Glutamatergic neuron (in vitro differentiated cells): Measurements from ENCODE around the gene MACROD2. TPM values are rescaled to one million over a fixed set of nuclear protein-coding genes. Genes with fewer than 3 reads are reported as not detected.
A peak's percentile ranks its signal among the peaks of the same experiment; 100 is the strongest.

Experiments used
- DNase-seq: peaks from one replicate; pipeline ENCODE4 v3.0.0; 2022
- H3K27ac Mint-ChIP-seq: one replicate; pipeline ENCODE4 v1.8.0; 2020; ENCODE audit warnings: mild to moderate bottlenecking, mixed read lengths, inconsistent platforms; ENCODE audit not compliant: unreplicated experiment
- H3K27me3 Mint-ChIP-seq: one replicate; pipeline ENCODE4 v1.8.0; 2020; ENCODE audit warnings: mild to moderate bottlenecking, moderate library complexity, mixed read lengths, inconsistent platforms; ENCODE audit not compliant: unreplicated experiment
- H3K36me3 Mint-ChIP-seq: one replicate; pipeline ENCODE4 v1.8.0; 2020; ENCODE audit warnings: mild to moderate bottlenecking, mixed read lengths, inconsistent platforms; ENCODE audit not compliant: unreplicated experiment
- H3K4me1 Mint-ChIP-seq: one replicate; pipeline ENCODE4 v1.8.0; 2020; ENCODE audit warnings: mild to moderate bottlenecking, low read depth, mixed read lengths, inconsistent platforms; ENCODE audit not compliant: unreplicated experiment
- H3K4me3 Mint-ChIP-seq: one replicate; pipeline ENCODE4 v1.8.0; 2020; ENCODE audit warnings: mild to moderate bottlenecking, mixed read lengths, inconsistent platforms; ENCODE audit not compliant: unreplicated experiment
- H3K9me3 Mint-ChIP-seq: one replicate; pipeline ENCODE4 v1.8.0; 2020; ENCODE audit warnings: mild to moderate bottlenecking, moderate library complexity, mixed read lengths, inconsistent platforms; ENCODE audit not compliant: unreplicated experiment
- total RNA-seq: library from RNA; stranded (reverse); fragmentation: NEBNext Ultra II Directional; extraction: Animal tissue kit (Norgen Biotek cat#: 25700); gene quantifications from one replicate; pipeline ENCODE4 v1.2.1, GENCODE V29; 2021; ENCODE audit not compliant: unreplicated experiment
- TF ChIP-seq, protein P1 (sequence below): fragments of 200-600 bp; sonication (generic); IDR thresholded peaks from one replicate; pipeline ENCODE4 v1.5.0; 2021; ENCODE audit not compliant: partially characterized antibody, unreplicated experiment

The MACROD2 gene
- total RNA-seq, 1 donor from 2014 or later = 8.7 TPM

DNA sequence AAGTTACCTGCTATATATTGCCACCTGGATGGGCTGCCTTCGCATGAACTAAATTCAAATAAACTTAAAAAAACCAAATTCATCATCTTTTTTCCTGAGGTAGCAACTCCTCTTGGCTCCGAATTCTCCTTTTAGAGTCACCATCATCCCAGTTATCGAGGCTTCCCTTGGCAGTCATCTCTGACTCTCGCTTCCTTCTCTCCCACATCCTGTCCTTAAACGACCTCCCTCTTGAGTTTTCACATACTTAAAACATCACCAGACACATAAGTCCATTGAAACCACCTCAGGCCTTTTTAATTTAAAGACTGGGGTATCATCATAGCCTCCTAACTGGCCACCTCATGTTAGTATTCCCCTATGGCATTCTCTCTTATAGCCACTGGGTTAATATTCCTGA, 638.2 kb downstream of the MACROD2 start:
- TF ChIP-seq, protein P1, sequence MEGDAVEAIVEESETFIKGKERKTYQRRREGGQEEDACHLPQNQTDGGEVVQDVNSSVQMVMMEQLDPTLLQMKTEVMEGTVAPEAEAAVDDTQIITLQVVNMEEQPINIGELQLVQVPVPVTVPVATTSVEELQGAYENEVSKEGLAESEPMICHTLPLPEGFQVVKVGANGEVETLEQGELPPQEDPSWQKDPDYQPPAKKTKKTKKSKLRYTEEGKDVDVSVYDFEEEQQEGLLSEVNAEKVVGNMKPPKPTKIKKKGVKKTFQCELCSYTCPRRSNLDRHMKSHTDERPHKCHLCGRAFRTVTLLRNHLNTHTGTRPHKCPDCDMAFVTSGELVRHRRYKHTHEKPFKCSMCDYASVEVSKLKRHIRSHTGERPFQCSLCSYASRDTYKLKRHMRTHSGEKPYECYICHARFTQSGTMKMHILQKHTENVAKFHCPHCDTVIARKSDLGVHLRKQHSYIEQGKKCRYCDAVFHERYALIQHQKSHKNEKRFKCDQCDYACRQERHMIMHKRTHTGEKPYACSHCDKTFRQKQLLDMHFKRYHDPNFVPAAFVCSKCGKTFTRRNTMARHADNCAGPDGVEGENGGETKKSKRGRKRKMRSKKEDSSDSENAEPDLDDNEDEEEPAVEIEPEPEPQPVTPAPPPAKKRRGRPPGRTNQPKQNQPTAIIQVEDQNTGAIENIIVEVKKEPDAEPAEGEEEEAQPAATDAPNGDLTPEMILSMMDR = no peak
- H3K4me3 Mint-ChIP-seq = no peak overlapping the region

DNA sequence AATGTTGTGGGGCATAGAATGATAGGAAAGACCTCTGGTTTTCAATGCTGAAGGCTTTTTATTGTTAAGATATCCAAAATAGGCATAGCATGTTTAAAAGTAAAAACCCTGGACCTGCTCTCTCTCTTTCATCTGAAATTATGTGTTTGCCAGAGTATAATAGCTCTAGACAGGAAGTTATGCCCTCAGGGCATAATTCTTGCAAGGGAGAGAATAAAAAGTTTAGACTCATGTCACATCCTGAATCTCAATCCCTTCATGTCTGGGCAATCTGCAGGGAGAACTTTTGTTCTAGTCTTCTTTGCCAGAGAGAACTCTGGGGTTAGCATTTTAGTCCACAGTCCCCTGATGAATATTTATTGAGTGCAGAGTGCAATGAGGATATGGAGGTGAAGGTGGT, 639.3 kb downstream of the MACROD2 start:
- TF ChIP-seq, protein P1 = no peak
- no peak for DNase-seq
- no peaks in the 10 kb centered on the region for H3K36me3 Mint-ChIP-seq
- H3K4me1 Mint-ChIP-seq = no peaks in the 10 kb centered on the region
- peaks cover 1% of the 10 kb centered on the region for H3K9me3 Mint-ChIP-seq
- no peaks in the 10 kb centered on the region for H3K27me3 Mint-ChIP-seq
- H3K27ac Mint-ChIP-seq = no peak overlapping the region
- H3K4me3 Mint-ChIP-seq = no peak overlapping the region

More for the DNA sequence above, 638.2 kb downstream of the MACROD2 start:
- no peaks in the 10 kb centered on the region for H3K4me1 Mint-ChIP-seq
- peaks cover 1% of the 10 kb centered on the region for H3K9me3 Mint-ChIP-seq
- no peaks in the 10 kb centered on the region for H3K27me3 Mint-ChIP-seq
- H3K27ac Mint-ChIP-seq = no peak overlapping the region
- DNase-seq = no peak
- H3K36me3 Mint-ChIP-seq = no peaks in the 10 kb centered on the region

DNA sequence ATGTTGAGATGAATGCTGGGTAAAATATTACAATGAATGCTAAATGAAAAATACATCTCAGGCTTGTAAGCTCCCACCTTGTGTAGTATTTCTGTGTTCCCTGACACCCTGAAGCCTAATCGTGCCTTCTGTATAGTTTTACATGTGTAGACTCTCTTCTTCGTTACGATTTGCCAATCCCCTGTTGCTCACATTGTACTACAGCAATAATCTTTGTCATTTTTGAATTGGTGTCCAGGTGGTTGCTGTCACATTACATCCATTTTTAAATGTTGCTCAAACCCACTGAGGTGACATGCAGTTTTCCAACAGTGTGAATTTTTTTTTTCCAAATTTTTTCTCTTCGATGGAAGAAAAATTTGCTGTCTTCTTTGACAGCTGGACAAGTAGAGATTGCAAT, 642.1 kb downstream of the MACROD2 start:
- Mint-ChIP-seq H3K36me3 (peaks cover 13% of the 10 kb centered on the region), H3K27ac (no peak overlapping the region), H3K9me3 (peaks cover 1% of the 10 kb centered on the region), H3K27me3 (no peaks in the 10 kb centered on the region), H3K4me1 (no peaks in the 10 kb centered on the region), H3K4me3 (no peak overlapping the region)
- DNase-seq = no peak
- TF ChIP-seq, protein P1 = no peak

DNA sequence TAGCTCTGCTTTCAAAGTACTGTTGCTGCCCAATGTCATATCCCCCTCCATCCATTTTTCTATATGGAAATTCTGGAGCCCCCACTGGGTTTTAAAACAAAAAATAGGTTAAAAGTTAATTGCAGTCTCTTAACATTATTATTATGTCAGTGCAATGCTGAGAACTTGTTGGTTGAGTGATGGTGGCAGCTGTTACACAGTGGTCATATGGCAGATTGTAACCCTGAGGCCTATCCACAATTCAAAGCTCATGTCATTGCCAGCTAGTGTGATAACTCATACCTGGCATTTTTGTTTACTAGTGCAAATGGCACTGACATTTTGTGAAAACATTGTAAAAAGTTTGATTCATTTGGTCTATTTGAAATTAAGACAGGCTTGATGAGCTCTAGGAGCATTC, 647.8 kb downstream of the MACROD2 start:
- no peak for DNase-seq
- H3K9me3 Mint-ChIP-seq = peaks cover 1% of the 10 kb centered on the region
- no peak overlapping the region for H3K27ac Mint-ChIP-seq
- H3K4me1 Mint-ChIP-seq = no peaks in the 10 kb centered on the region
- H3K4me3 Mint-ChIP-seq = no peak overlapping the region
- no peaks in the 10 kb centered on the region for H3K27me3 Mint-ChIP-seq
- TF ChIP-seq, protein P1 = no peak
- peaks cover 13% of the 10 kb centered on the region for H3K36me3 Mint-ChIP-seq

DNA sequence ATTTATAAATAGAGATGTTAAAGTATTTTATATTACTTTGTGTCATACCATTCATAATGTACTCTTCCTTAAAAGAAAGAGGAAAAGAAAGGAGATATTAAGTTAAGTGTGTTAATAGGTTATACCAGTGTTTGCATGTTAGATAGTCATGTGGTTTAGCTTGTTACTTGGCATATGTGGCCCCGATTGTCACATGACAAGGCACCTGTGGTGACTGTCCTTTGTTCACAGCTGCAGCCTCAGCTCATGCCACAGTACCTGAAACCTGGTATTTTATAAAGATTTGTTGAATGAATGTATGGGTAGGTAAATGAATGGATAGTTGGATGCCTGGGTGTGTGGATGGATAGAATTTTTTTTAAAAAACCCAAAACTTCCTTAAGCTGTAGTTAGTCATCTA, 648.2 kb downstream of the MACROD2 start:
- H3K4me1 Mint-ChIP-seq = no peaks in the 10 kb centered on the region
- H3K4me3 Mint-ChIP-seq = no peak overlapping the region
- TF ChIP-seq, protein P1 = no peak

More for the DNA sequence above, 648.2 kb downstream of the MACROD2 start:
- H3K27me3 Mint-ChIP-seq = no peaks in the 10 kb centered on the region
- peaks cover 13% of the 10 kb centered on the region for H3K36me3 Mint-ChIP-seq
- H3K27ac Mint-ChIP-seq = peak overlapping the region; percentile 38
- no peaks in the 10 kb centered on the region for H3K9me3 Mint-ChIP-seq
- DNase-seq = no peak
